CD4-positive, alpha-beta T cell treated with Interleukin-17A for 4 hours (primary cell): ENCODE data around the gene ZCCHC7.
"Not testable (repeated sequence)": the region's sequence is repeated elsewhere in the genome, so short reads cannot be mapped to it uniquely, and the experiment has no call there.

Experiments
- DNase-seq: peaks from one replicate; pipeline ENCODE4 v3.0.0-alpha.2; 2020; ENCODE audit warnings: mixed read lengths

ZCCHC7 gene

GRCh38 chr9:37121881-37122280, 1.5 kb downstream of the ZCCHC7 start:
- DNase-seq = no peak

GRCh38 chr9:37126214-37126788, 5.9 kb downstream of the ZCCHC7 start:
- DNase-seq = no peak

GRCh38 chr9:37127018-37127417, 6.6 kb downstream of the ZCCHC7 start:
- no peak for DNase-seq

GRCh38 chr9:37128051-37128450, 7.7 kb downstream of the ZCCHC7 start:
- DNase-seq = no peak

GRCh38 chr9:37134166-37134565, 13.8 kb downstream of the ZCCHC7 start:
- no peak for DNase-seq

- no peak for DNase-seq
Measured at GRCh38 chr9:37141015-37141414, 20.6 kb downstream of the ZCCHC7 start.

GRCh38 chr9:37144762-37145161, 24.4 kb downstream of the ZCCHC7 start:
- no peak for DNase-seq

GRCh38 chr9:37146410-37146809, 26.0 kb downstream of the ZCCHC7 start:
- DNase-seq = no peak

- DNase-seq = no peak
Measured at GRCh38 chr9:37148181-37148580, 27.8 kb downstream of the ZCCHC7 start.

- no peak for DNase-seq
Measured at GRCh38 chr9:37149666-37150308, 29.4 kb downstream of the ZCCHC7 start.

- DNase-seq = no peak
Measured at GRCh38 chr9:37150415-37150814, 30.0 kb downstream of the ZCCHC7 start.

- no peak for DNase-seq
Measured at GRCh38 chr9:37151812-37152211, 31.4 kb downstream of the ZCCHC7 start.

- DNase-seq = no peak
Measured at GRCh38 chr9:37152365-37152764, 32.0 kb downstream of the ZCCHC7 start.

GRCh38 chr9:37155601-37156000, 35.2 kb downstream of the ZCCHC7 start:
- no peak for DNase-seq

- no peak for DNase-seq
Measured at GRCh38 chr9:37156205-37156604, 35.8 kb downstream of the ZCCHC7 start.

GRCh38 chr9:37156781-37157356, 36.5 kb downstream of the ZCCHC7 start:
- no peak for DNase-seq

- DNase-seq = no peak
Measured at GRCh38 chr9:37157726-37158377, 37.5 kb downstream of the ZCCHC7 start.

GRCh38 chr9:37163299-37163698, 42.9 kb downstream of the ZCCHC7 start:
- DNase-seq = no peak

GRCh38 chr9:37164335-37164734, 44.0 kb downstream of the ZCCHC7 start:
- DNase-seq = not testable (repeated sequence)

GRCh38 chr9:37165644-37166043, 45.3 kb downstream of the ZCCHC7 start:
- DNase-seq = no peak

GRCh38 chr9:37167456-37168047, 47.2 kb downstream of the ZCCHC7 start:
- DNase-seq = no peak

GRCh38 chr9:37172557-37172956, 52.2 kb downstream of the ZCCHC7 start:
- no peak for DNase-seq

- DNase-seq = no peak
Measured at GRCh38 chr9:37174247-37174646, 53.9 kb downstream of the ZCCHC7 start.

GRCh38 chr9:37178742-37179141, 58.4 kb downstream of the ZCCHC7 start:
- no peak for DNase-seq
